Spleen (tissue), 11 donors: ENCODE data around the gene MICAL2. TPM values are rescaled to one million over a fixed set of nuclear protein-coding genes. Genes with fewer than 3 reads are reported as not detected.

Experiments used
- DNase-seq: peaks from one replicate; pipeline ENCODE4 v3.0.0-alpha.2; 2020
- H3K27ac ChIP-seq, 8 donors: fragments of 200-600 bp; sonication (generic) in 7 of 8; 1 replicate in 4 of 8; 2 replicates in 4 of 8; pipeline versions ENCODE4 v1.5.0 to v1.8.0; 2016 to 2021; ENCODE audit warnings: inconsistent platforms in 4 of 8, mild to moderate bottlenecking in 4 of 8, moderate library complexity in 1 of 8
- H3K27me3 ChIP-seq, 7 donors: fragments of 200-600 bp; sonication (generic) in 6 of 7; replicated peaks in 1 of 7; 1 replicate in 4 of 7; 2 replicates in 3 of 7; pipeline versions ENCODE4 v1.5.0 to v1.8.0; 2016 to 2021; ENCODE audit warnings: inconsistent platforms in 3 of 7, mild to moderate bottlenecking in 1 of 7
- H3K36me3 ChIP-seq, 6 donors: fragments of 200-600 bp; sonication (generic) in 5 of 6; 1 replicate in 4 of 6; 2 replicates in 2 of 6; pipeline versions ENCODE4 v1.5.0 to v1.8.0; 2016 to 2021; ENCODE audit warnings: inconsistent platforms in 2 of 6
- H3K4me1 ChIP-seq, 6 donors: fragments of 200-600 bp; sonication (generic) in 5 of 6; 1 replicate in 3 of 6; 2 replicates in 3 of 6; pipeline versions ENCODE4 v1.5.0 to v1.8.0; 2016 to 2021; ENCODE audit warnings: inconsistent platforms in 3 of 6
- H3K4me3 ChIP-seq, 8 donors: fragments of 200-600 bp; sonication (generic) in 7 of 8; 1 replicate in 4 of 8; 2 replicates in 4 of 8; pipeline versions ENCODE4 v1.5.0 to v1.8.0; 2016 to 2021; ENCODE audit warnings: inconsistent platforms in 4 of 8, mild to moderate bottlenecking in 4 of 8, moderate library complexity in 2 of 8
- H3K9me3 ChIP-seq, 8 donors: fragments of 200-600 bp; sonication (generic) in 7 of 8; 1 replicate in 4 of 8; 2 replicates in 4 of 8; pipeline versions ENCODE4 v1.5.0 to v1.8.0; 2016 to 2021; ENCODE audit warnings: inconsistent platforms in 4 of 8
- CTCF ChIP-seq, 11 experiments: fragments of 200-600 bp in 7 of 11; fragments of 450-650 bp in 4 of 11; sonication (generic) in 4 of 11; IDR thresholded peaks in 8 of 11; conservative IDR thresholded peaks in 3 of 11; 1 replicate in 7 of 11; 2 replicates in 4 of 11; pipeline versions ENCODE4 v1.4.0 to v1.8.0; 2016 to 2021; ENCODE audit warnings: antibody characterized with exemption in 11 of 11, inconsistent platforms in 4 of 11, mild to moderate bottlenecking in 1 of 11
- POLR2A ChIP-seq, 3 donors: fragments of 450-650 bp; IDR thresholded peaks; one replicate each; pipeline ENCODE4 v1.5.1; 2017; ENCODE audit warnings: antibody characterized with exemption in 3 of 3, mild to moderate bottlenecking in 1 of 3
- POLR2AphosphoS5 ChIP-seq, 3 donors: sonication (generic); formaldehyde crosslinking; IDR thresholded peaks; one replicate each; pipeline ENCODE4 v1.5.1; 2017; ENCODE audit warnings: antibody characterized with exemption in 3 of 3
- WGBS, 5 donors: extraction: QIAGEN DNeasy Blood & Tissue Kit in 3 of 5; methylation state at CpG; one replicate each; pipeline versions ENCODE4 v1.1.5 to v1.1.7; 2013 to 2018; 5-methylcytosine and 5-hydroxymethylcytosine counted together
- intact Hi-C: fragments of 100-400 bp; cut with DNase I; formaldehyde crosslinking; loops from one replicate; pipeline ENCODE4 v1.15.0; 2023; ENCODE audit warnings: low total_unique reads
- polyA plus RNA-seq, 3 donors: library from polyadenylated mRNA; stranded (reverse); fragments of 200-250 nt; gene quantifications; one replicate each; pipeline ENCODE4 v1.2.1, GENCODE V29; 2013
- total RNA-seq, 7 donors: library from RNA; depleted of rRNA in 3 of 7; stranded (reverse); fragments of >200 nt in 3 of 7; fragmentation: NEBNext Ultra II Directional in 4 of 7; extraction: Animal tissue kit (Norgen Biotek cat#: 25700) in 4 of 7; gene quantifications; one replicate each; pipeline versions ENCODE4 v1.1.0 to v1.2.1, GENCODE V29; 2016 to 2021
- donor health status: healthy with polysubstance abuse.
- donor health status: DM: no; HTN: no; CAD: no; lungs with moderate emphysema.
- donor health status: DM: no; HTN: no; CAD: no.
- donor health status: Bipolar disorder and iron deficiency.
- donor health status: healthy.
- donor health status: DM: no; HTN: no; CAD: no.
- donor health status: DM: yes; HTN: yes; CAD: no.

MICAL2 gene
- total and polyA plus RNA-seq, 10 donors = 1.9 to 50.8 (median 32.3) TPM

GRCh38 chr11:12210200-12210599, 99.8 kb downstream of the MICAL2 start:
- Histone ChIP-seq H3K9me3 (no peaks in the 10 kb centered on the region), H3K27ac (no peak overlapping the region), H3K36me3 (peaks cover 0 to 80% (median 5%) of the 10 kb centered on the region in 6 donors), H3K27me3 (no peaks in the 10 kb centered on the region), H3K4me1 (peaks cover 0 to 7% (median 5%) of the 10 kb centered on the region in 6 donors), H3K4me3 (no peak overlapping the region)
- WGBS, 5 donors = 93 to 98% (median 95%) methylated on average over 4 of the region's 4 CpGs
- intact Hi-C loops = no loop called here
- TF ChIP-seq POLR2A (IDR thresholded peaks at IDR 0.05) (no peak), CTCF (IDR thresholded peaks at IDR 0.05 in 8 of 11, conservative IDR thresholded peaks at IDR 0.05 in 3 of 11) (no peak), POLR2AphosphoS5 (IDR thresholded peaks at IDR 0.05) (no peak)
- DNase-seq = peak; percentile 10

- Histone ChIP-seq H3K9me3 (no peaks in the 10 kb centered on the region), H3K27me3 (no peaks in the 10 kb centered on the region), H3K27ac (no peak overlapping the region), H3K36me3 (peaks cover 0 to 81% (median 5%) of the 10 kb centered on the region in 6 donors), H3K4me1 (peaks cover 0 to 20% (median 14%) of the 10 kb centered on the region in 6 donors), H3K4me3 (no peak overlapping the region)
- TF ChIP-seq CTCF (IDR thresholded peaks at IDR 0.05 in 8 of 11, conservative IDR thresholded peaks at IDR 0.05 in 3 of 11) (no peak), POLR2A (IDR thresholded peaks at IDR 0.05) (no peak), POLR2AphosphoS5 (IDR thresholded peaks at IDR 0.05) (no peak)
- DNase-seq = peak; percentile 56
- intact Hi-C loops = no loop called here
- WGBS, 5 donors = 92 to 97% (median 96%) methylated on average over 7 of the region's 7 CpGs
These were observed 101.1 kb downstream of the MICAL2 start for GRCh38 chr11:12211331-12212065.

- peaks cover 0 to 6% (median 0%) of the 10 kb centered on the region in 7 donors for H3K27me3 ChIP-seq
- WGBS, 5 donors = 82 to 96% (median 93%) methylated on average over 7 of the region's 7 CpGs
- no peak overlapping the region for H3K27ac ChIP-seq
- intact Hi-C loops = no loop called here
- TF ChIP-seq CTCF (IDR thresholded peaks at IDR 0.05 in 8 of 11, conservative IDR thresholded peaks at IDR 0.05 in 3 of 11) = no peak
- no peak for TF ChIP-seq POLR2AphosphoS5 (IDR thresholded peaks at IDR 0.05)
- no peak for TF ChIP-seq POLR2A (IDR thresholded peaks at IDR 0.05)
- H3K4me1 ChIP-seq = peaks cover 0 to 28% (median 16%) of the 10 kb centered on the region in 6 donors
- no peak overlapping the region for H3K4me3 ChIP-seq
- peaks cover 0 to 85% (median 5%) of the 10 kb centered on the region in 6 donors for H3K36me3 ChIP-seq
- H3K9me3 ChIP-seq = no peaks in the 10 kb centered on the region
- peak; percentile 6 for DNase-seq
These were observed 101.9 kb downstream of the MICAL2 start for GRCh38 chr11:12212174-12212820.

- no peak overlapping the region for H3K4me3 ChIP-seq
- intact Hi-C loops = no loop called here
- H3K27me3 ChIP-seq = peaks cover 0 to 11% (median 0%) of the 10 kb centered on the region in 7 donors
- H3K36me3 ChIP-seq = peaks cover 0 to 90% (median 5%) of the 10 kb centered on the region in 6 donors
- 91 to 95% (median 94%) methylated on average over 5 of the region's 5 CpGs for WGBS, 5 donors
- no peaks in the 10 kb centered on the region for H3K9me3 ChIP-seq
- TF ChIP-seq POLR2A (IDR thresholded peaks at IDR 0.05) (no peak), CTCF (IDR thresholded peaks at IDR 0.05 in 8 of 11, conservative IDR thresholded peaks at IDR 0.05 in 3 of 11) (no peak), POLR2AphosphoS5 (IDR thresholded peaks at IDR 0.05) (no peak)
- no peak overlapping the region for H3K27ac ChIP-seq
- H3K4me1 ChIP-seq = peaks cover 0 to 28% (median 16%) of the 10 kb centered on the region in 6 donors
- DNase-seq = peak; percentile 4
These were observed 102.4 kb downstream of the MICAL2 start for GRCh38 chr11:12212821-12213185.
